ENCODE data around the gene WDCP. TPM values are rescaled to one million over a fixed set of nuclear protein-coding genes. Genes with fewer than 3 reads are reported as not detected.

WDCP gene
- total RNA-seq, 4 donors from 2014 or later, result 6.1 to 8.1 (median 6.4) TPM

GRCh38 chr2:24024996-24025663 lies 22.1 kb downstream of the WDCP start:
- Histone ChIP-seq H3K27me3 (no peaks in the 10 kb centered on the region), H3K4me3 (no peak overlapping the region), H3K27ac (no peak overlapping the region), H3K9me3 (no peaks in the 10 kb centered on the region), H3K4me1 (no peaks in the 10 kb centered on the region), H3K36me3 (peaks cover 0 to 80% (median 0%) of the 10 kb centered on the region in 3 donors)
- WGBS, 2 donors, result 85 to 87% methylated on average over 16 to 17 of the region's 17 CpGs
- DNase-seq (ENCODE audit: low spot score in 2 of 2), result no peak
- no peak for TF ChIP-seq EP300 (IDR thresholded peaks at IDR 0.05)
- TF ChIP-seq POLR2A (IDR thresholded peaks at IDR 0.05), result no peak
- no peak for TF ChIP-seq CTCF (IDR thresholded peaks at IDR 0.05)

GRCh38 chr2:24024018-24024417 lies 23.2 kb downstream of the WDCP start:
- TF ChIP-seq CTCF (IDR thresholded peaks at IDR 0.05) (peak in 2 of 5 experiments; percentile 7 to 17), EP300 (IDR thresholded peaks at IDR 0.05) (no peak), POLR2A (IDR thresholded peaks at IDR 0.05) (no peak)

GRCh38 chr2:24022975-24023575 lies 24.1 kb downstream of the WDCP start:
- TF ChIP-seq EP300 (IDR thresholded peaks at IDR 0.05), result no peak
- TF ChIP-seq POLR2A (IDR thresholded peaks at IDR 0.05), result no peak
- H3K9me3 ChIP-seq, result no peaks in the 10 kb centered on the region
- whole genome bisulfite sequencing, 2 donors, result 83 to 93% methylated on average over 15 of the region's 16 CpGs
- H3K27ac ChIP-seq, result no peak overlapping the region
- no peak overlapping the region for H3K4me3 ChIP-seq
- no peak for DNase-seq (ENCODE audit: low spot score in 2 of 2)
- H3K36me3 ChIP-seq, result peaks cover 0 to 59% (median 0%) of the 10 kb centered on the region in 3 donors
- no peaks in the 10 kb centered on the region for H3K27me3 ChIP-seq
- no peaks in the 10 kb centered on the region for H3K4me1 ChIP-seq

More at GRCh38 chr2:24024018-24024417, 23.2 kb downstream of the WDCP start:
- 49 to 74% methylated on average over 5 to 12 of the region's 12 CpGs for WGBS, 2 donors
- Histone ChIP-seq H3K36me3 (peaks cover 0 to 69% (median 0%) of the 10 kb centered on the region in 3 donors), H3K4me3 (no peak overlapping the region), H3K9me3 (no peaks in the 10 kb centered on the region), H3K4me1 (no peaks in the 10 kb centered on the region), H3K27ac (no peak overlapping the region), H3K27me3 (no peaks in the 10 kb centered on the region)
- no peak for DNase-seq (ENCODE audit: low spot score in 2 of 2)

- Histone ChIP-seq H3K9me3 (no peaks in the 10 kb centered on the region), H3K27me3 (no peaks in the 10 kb centered on the region), H3K36me3 (peaks cover 0 to 54% (median 0%) of the 10 kb centered on the region in 3 donors), H3K27ac (no peak overlapping the region), H3K4me3 (no peak overlapping the region), H3K4me1 (no peaks in the 10 kb centered on the region)
- WGBS, 2 donors, result 88 to 90% methylated on average over 14 of the region's 14 CpGs
- no peak for DNase-seq (ENCODE audit: low spot score in 2 of 2)
- no peak for TF ChIP-seq POLR2A (IDR thresholded peaks at IDR 0.05)
- TF ChIP-seq CTCF (IDR thresholded peaks at IDR 0.05), result no peak
These were observed 24.7 kb downstream of the WDCP start for GRCh38 chr2:24022324-24022974.

- TF ChIP-seq EP300 (IDR thresholded peaks at IDR 0.05) (no peak), POLR2A (IDR thresholded peaks at IDR 0.05) (no peak), CTCF (IDR thresholded peaks at IDR 0.05) (no peak)
- H3K27ac ChIP-seq, result no peak overlapping the region
- no peak overlapping the region for H3K4me3 ChIP-seq
- H3K27me3 ChIP-seq, result no peaks in the 10 kb centered on the region
- 74 to 88% methylated on average over 14 to 19 of the region's 19 CpGs for WGBS, 2 donors
- no peaks in the 10 kb centered on the region for H3K4me1 ChIP-seq
- peaks cover 0 to 47% (median 0%) of the 10 kb centered on the region in 3 donors for H3K36me3 ChIP-seq
- DNase-seq (ENCODE audit: low spot score in 2 of 2), result no peak
- H3K9me3 ChIP-seq, result no peaks in the 10 kb centered on the region
These were observed 25.8 kb downstream of the WDCP start for GRCh38 chr2:24021122-24021998.

Data from tibial nerve (tissue), 4 donors.